NCI-H146 (cell line): ENCODE data around the gene CCDC122.
A peak's percentile ranks its signal among the peaks of the same experiment; 100 is the strongest.

Experiments
- DNase-seq: peaks from one replicate; lab custom pipeline; 2025; lab: John Stamatoyannopoulos, UW

Gene CCDC122

GRCh38 chr13:43800828-43801227 is 78.7 kb downstream of the CCDC122 start:
- DNase-seq: no peak

- DNase-seq: peak; percentile 32
These were observed 80.3 kb downstream of the CCDC122 start for GRCh38 chr13:43799191-43799590.

- no peak for DNase-seq
These were observed 81.7 kb downstream of the CCDC122 start for GRCh38 chr13:43797869-43798268.

GRCh38 chr13:43797159-43797558 is 82.4 kb downstream of the CCDC122 start:
- no peak for DNase-seq

DNA sequence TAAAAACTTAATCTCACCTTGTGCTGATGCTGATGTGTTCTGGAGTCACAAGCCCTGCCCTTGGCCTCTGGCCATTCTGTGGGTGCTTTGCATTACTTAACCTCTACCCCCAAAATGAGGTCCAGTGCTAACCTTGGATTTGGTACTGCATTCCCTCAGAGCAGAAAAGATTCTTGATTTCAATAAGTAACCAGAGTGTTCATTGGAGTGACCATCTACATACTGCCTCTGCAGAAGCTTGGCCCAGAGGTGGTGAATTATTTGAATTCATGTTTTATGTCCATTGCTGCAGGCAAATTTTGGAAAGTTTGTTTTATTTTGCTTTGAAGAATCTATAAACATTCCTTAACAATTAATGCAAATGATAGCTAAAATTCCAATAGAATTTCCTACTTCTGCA is 85.1 kb downstream of the CCDC122 start:
- no peak for DNase-seq

DNA sequence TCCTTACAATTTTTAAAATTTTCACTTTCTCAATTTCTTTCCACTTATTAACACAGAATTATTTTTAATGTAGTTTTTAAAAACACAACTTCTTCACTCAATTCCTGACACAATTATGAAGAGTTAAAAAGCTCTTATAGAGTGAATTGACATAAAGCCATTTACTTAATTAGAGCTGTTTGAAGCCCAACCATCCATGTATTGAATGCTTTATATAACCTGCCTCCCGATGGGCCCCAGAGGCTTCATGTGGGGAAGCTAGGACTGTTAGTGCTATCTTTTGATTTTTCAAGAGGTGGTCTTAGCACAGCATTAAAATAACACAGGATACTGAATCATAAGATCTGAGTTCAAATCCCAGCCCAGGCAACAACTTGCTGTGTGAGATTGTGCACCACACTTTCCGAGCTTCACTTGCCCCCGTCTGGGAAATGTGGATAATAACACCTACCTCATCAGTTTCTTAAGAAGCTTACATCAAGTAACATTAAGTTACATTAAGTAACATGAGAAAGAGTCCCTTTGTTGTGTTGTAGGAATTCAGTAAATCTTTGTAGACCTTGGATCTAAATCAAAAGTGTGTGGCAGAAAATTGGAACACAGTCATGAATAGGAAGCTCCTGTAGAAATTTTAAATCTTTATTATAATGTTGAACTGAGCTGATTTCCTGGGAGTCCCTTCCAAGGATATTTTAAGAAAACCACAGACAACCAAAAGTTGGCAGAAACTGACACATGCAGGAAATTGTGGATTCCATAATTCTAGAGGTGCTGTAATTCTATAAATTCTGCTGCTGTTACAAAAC is 87.3 kb downstream of the CCDC122 start:
- DNase-seq: peak; percentile 41

DNA sequence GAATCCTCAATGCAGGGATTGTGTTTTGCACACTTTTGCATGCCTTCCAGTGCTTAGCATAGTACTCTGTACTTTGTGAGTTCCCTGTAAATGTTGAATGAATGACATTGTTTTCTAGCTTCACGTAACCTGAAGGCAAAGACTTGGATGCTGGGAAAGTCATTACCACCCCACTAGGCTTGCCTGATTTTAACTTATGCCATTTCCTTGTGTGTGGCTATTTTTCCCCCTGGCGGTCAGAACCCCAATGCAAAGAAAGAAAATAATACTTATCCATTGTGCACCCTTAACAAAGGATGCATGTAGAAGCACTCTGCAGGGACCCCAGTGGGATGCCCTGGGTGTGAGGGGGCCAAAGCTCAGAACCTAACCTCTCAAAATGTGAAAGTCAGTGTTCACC is 91.5 kb downstream of the CCDC122 start:
- DNase-seq: peak; percentile 75

DNA sequence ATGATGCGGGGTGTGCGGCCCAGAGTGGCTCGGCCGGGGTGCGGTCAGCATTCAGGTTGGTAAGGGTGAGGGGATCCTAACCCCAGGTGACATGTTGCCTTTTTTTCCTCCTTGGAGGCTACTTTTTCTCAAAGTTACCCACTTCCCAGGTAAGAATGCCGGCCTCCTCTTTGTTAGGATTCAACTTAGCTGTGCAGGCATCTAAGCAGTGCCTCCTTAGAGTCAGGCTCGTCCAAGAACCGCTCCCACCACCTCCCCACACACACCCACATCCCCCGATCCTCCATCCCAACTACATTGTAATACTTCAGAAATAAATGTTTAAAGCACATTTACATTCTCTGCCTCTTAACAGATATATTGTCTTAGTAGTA is 92.0 kb downstream of the CCDC122 start:
- DNase-seq: no peak

- DNase-seq: peak; percentile 88
These were observed 92.6 kb downstream of the CCDC122 start, which contains the start of gene ENOX1 for GRCh38 chr13:43786766-43787517. Gene ENOX1 (minus strand): TSS chr13:43786972.

DNA sequence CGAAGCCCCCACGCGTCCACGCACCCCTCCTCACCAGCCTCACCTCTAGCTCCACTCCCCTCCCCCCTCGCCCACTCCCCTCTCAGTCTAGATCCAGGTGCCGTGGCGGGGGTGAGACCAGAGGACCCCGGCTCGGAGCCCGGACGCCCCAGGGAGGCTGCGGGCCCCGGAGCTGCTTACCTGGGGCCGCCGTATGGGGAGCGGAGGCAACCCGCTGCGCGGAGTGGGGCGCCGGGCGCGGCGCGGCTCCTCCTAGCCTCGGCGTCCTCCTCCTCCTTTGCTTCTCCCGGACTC is 93.1 kb downstream of the CCDC122 start:
- no peak for DNase-seq
